H1 (cell line): ENCODE results near the gene MCAT. TPM values are rescaled to one million over a fixed set of nuclear protein-coding genes. Genes with fewer than 3 reads are reported as not detected.

Source experiments
- BCL11A ChIP-seq, 2 experiments: IDR thresholded peaks; one replicate each; pipeline ENCODE4 v1.6.1; 2011; ENCODE audit warnings: low read depth in 2 of 2, low read length in 2 of 2, mild to moderate bottlenecking in 2 of 2
- CHD2 ChIP-seq: IDR thresholded peaks from 2 replicates; pipeline ENCODE4 v1.6.1; 2012; ENCODE audit warnings: low read length, improper control_type of control experiment
- CTBP2 ChIP-seq: IDR thresholded peaks from 2 replicates; pipeline ENCODE4 v1.7.0; 2011; ENCODE audit warnings: borderline replicate concordance, mild to moderate bottlenecking, moderate library complexity, mixed read lengths, low read length; ENCODE audit not compliant: insufficient read depth, insufficient read length
- EZH2 ChIP-seq: fragments of 200-600 bp; sonication (generic); IDR thresholded peaks from 2 replicates; pipeline ENCODE4 v1.7.1; 2012; ENCODE audit warnings: low read depth, mild to moderate bottlenecking, moderate library complexity, low read length, inconsistent platforms; ENCODE audit not compliant: severe bottlenecking
- JUND ChIP-seq: IDR thresholded peaks from 2 replicates; pipeline ENCODE4 v1.6.1; 2011; ENCODE audit warnings: mild to moderate bottlenecking, improper control_type of control experiment, low read length
- POLR2AphosphoS5 ChIP-seq: IDR thresholded peaks from 2 replicates; pipeline ENCODE4 v1.6.1; 2011; ENCODE audit warnings: low read depth, low read length
- polyA plus RNA-seq, 7 experiments: library from polyadenylated mRNA; depleted of rRNA in 3 of 7; stranded (reverse) in 5 of 7; unstranded in 2 of 7; fragments of >200 nt in 5 of 7; fragments of 200-250 nt in 2 of 7; gene quantifications; 1 replicate in 5 of 7; 2 replicates in 1 of 7; 4 replicates in 1 of 7; pipeline versions ENCODE4 v1.2.1 to v1.2.3, GENCODE V29; 2011 to 2013; ENCODE audit warnings: missing spikeins in 2 of 7, mixed read lengths in 2 of 7
- total RNA-seq: library from RNA; stranded (reverse); fragmentation: NEBNext Ultra II Directional; extraction: Animal tissue kit (Norgen Biotek cat#: 25700); gene quantifications from 2 replicates; pipeline ENCODE4 v1.2.1, GENCODE V29; 2021

MCAT gene
- total and polyA plus RNA-seq, 2 of the 8 experiments (the other 6 are each of a cell fraction or from before 2014, with no cell fraction given): 15.8 to 17.4 TPM

DNA sequence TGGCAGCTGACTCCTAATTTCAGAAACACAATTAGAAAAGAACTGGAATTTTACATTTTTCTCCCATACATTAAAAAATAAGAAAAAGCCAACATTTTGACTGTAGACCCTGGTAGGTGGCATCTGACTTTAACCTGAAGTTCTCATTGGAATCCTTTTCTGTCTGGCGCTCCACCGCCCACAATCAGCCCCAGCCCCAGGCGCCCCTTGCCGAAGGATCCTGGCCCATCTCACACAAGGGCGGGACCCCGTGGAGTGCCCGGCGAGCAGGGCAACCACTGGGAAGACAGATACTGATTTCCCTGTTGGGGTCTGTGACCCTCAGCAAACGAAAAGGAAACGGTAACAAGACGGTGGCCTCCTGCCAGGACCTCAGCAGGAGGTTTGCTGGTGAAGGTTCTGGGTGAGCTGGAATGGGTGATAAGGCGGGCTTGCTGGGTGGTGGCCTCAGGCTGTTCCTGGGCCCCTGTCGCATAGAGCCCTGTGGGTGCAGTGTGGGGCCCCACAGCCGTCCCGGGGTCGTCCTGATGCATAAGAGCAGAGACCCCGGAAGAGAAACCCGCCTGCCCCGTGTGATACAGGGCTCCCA lies 23.9 kb upstream of the MCAT start (continued):
- TF ChIP-seq CTBP2 (no peak), POLR2AphosphoS5 (no peak), EZH2 (no peak), CHD2 (no peak), BCL11A (IDR thresholded peaks at IDR 0.05; ENCODE audit: low read depth in 2 of 2, low read length in 2 of 2) (no peak), JUND (no peak)
- TF ChIP-seq, all 59 proteins: peak for 0
